Colonic mucosa (tissue), 4 donors: ENCODE results near the gene CRACR2B. TPM values are rescaled to one million over a fixed set of nuclear protein-coding genes. Genes with fewer than 3 reads are reported as not detected.

ENCODE experiments used
- DNase-seq: peaks from one replicate; pipeline ENCODE4 v3.0.0-alpha.2; 2020
- H3K27ac ChIP-seq: fragments of 200-600 bp; one replicate; pipeline ENCODE4 v1.8.0; 2021
- H3K27me3 ChIP-seq: fragments of 200-600 bp; one replicate; pipeline ENCODE4 v1.8.0; 2021
- H3K36me3 ChIP-seq: fragments of 200-600 bp; one replicate; pipeline ENCODE4 v1.8.0; 2021
- H3K4me1 ChIP-seq: fragments of 200-600 bp; one replicate; pipeline ENCODE4 v1.8.0; 2021; ENCODE audit warnings: mild to moderate bottlenecking
- H3K4me3 ChIP-seq: fragments of 200-600 bp; one replicate; pipeline ENCODE4 v1.8.0; 2021
- H3K9ac ChIP-seq, 2 donors: one replicate each; pipeline ENCODE4 v1.7.0; 2013; ENCODE audit warnings: control low read depth in 2 of 2, low read depth in 2 of 2, low read length in 2 of 2
- H3K9me3 ChIP-seq: fragments of 200-600 bp; one replicate; pipeline ENCODE4 v1.8.0; 2021
- intact Hi-C: fragments of 100-400 bp; cut with DNase I; formaldehyde crosslinking; loops from one replicate; pipeline ENCODE4 v1.14.1; 2022
- total RNA-seq, 2 donors: library from RNA; stranded (reverse); fragmentation: NEBNext Ultra II Directional in 1 of 2; extraction: Animal tissue kit (Norgen Biotek cat#: 25700) in 1 of 2; gene quantifications; one replicate each; pipeline ENCODE4 v1.2.1, GENCODE V29; 2021
- TF ChIP-seq, protein P1 (sequence below): fragments of 200-600 bp; IDR thresholded peaks from one replicate; pipeline ENCODE4 v1.8.0; 2022; ENCODE audit warnings: antibody characterized with exemption, mild to moderate bottlenecking
- donor health status: healthy.
- donor health status: DM: no; HTN: no; CAD: no.
- donor health status: DM: no; HTN: no; CAD: no.

The CRACR2B gene
- total RNA-seq, 2 donors from 2014 or later: 97.3 to 108 TPM

DNA sequence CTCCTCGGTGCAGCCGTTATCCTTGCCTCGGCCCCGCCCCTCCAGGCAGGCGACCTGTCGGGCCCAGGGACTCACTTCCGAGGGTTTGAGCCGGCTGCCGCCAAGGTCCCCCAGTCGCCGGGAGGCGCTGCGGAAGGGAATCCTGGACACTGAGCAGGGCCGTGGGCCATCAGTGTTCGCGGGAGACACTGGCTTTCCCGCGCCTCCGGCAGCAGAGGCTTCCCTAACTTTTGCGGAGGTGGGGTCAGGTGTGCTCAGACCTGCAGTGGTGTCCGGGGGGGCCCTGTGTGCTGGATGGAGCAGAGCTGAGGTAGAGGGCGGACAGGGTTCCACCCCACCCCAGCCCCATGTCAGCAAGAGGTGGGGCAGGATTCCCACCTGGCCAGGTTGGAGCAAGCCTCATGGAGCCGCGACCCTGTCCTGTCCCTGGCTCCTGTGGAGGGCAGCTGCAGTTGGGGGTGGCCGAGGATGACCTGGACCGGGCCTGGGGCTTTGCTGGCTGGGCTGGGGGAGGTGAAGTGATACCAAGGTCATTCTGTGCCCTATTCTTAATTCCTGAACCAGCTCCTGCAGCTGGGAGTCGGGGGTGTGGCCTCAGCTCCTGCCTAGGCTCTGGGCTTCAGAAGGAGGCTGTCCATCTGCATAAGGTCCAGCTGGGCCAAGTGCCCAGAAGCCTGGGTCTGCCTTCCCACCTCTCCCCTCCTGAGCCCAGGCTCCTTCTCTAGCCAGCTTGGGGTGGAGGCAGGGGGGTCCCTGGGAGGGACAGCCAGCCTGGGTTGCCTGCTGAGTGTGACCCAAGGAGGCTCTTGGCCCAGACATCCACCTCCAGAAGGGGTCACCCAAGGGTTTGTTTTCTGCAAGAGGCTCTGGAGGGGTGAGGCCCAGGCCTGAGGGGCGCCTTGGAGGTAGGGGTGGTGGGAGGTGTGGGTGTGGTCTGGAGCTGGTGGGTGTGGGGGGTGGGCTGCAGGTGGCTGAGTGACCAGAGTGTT, 23.4 kb downstream of the CRACR2B start:
- Histone ChIP-seq H3K9ac (no peak overlapping the region), H3K27me3 (peaks cover 26% of the 10 kb centered on the region), H3K27ac (no peak overlapping the region), H3K9me3 (no peaks in the 10 kb centered on the region), H3K4me1 (peaks cover 3% of the 10 kb centered on the region), H3K36me3 (no peaks in the 10 kb centered on the region), H3K4me3 (no peak overlapping the region)
- DNase-seq: no peak
- intact Hi-C loops: no loop called here
- TF ChIP-seq, protein P1, sequence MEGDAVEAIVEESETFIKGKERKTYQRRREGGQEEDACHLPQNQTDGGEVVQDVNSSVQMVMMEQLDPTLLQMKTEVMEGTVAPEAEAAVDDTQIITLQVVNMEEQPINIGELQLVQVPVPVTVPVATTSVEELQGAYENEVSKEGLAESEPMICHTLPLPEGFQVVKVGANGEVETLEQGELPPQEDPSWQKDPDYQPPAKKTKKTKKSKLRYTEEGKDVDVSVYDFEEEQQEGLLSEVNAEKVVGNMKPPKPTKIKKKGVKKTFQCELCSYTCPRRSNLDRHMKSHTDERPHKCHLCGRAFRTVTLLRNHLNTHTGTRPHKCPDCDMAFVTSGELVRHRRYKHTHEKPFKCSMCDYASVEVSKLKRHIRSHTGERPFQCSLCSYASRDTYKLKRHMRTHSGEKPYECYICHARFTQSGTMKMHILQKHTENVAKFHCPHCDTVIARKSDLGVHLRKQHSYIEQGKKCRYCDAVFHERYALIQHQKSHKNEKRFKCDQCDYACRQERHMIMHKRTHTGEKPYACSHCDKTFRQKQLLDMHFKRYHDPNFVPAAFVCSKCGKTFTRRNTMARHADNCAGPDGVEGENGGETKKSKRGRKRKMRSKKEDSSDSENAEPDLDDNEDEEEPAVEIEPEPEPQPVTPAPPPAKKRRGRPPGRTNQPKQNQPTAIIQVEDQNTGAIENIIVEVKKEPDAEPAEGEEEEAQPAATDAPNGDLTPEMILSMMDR: no peak

DNA sequence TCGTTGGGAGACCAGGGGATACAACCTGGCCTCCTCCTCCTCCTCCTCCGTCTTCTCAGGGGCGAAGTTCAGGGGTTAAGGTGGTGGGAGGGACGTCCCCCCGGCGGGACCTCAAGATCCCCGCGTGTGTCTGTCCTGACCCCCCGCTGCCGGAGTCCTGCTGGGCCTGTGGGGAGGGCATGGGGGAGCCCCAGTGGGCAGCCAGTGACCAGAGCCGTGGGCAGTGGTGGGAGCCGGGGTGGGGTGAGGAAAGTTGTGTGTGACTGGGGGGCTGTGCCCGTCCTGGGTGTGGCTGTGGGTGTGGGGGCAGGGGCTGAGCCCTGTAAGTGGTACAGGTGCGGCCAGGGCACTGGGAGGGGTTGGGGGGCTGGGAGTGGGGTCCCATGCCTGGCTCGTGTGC, 25.0 kb downstream of the CRACR2B start:
- no peak for DNase-seq
- Histone ChIP-seq H3K9ac (no peak overlapping the region), H3K27me3 (peaks cover 26% of the 10 kb centered on the region), H3K27ac (no peak overlapping the region), H3K4me1 (peaks cover 3% of the 10 kb centered on the region), H3K36me3 (no peaks in the 10 kb centered on the region), H3K9me3 (no peaks in the 10 kb centered on the region), H3K4me3 (no peak overlapping the region)
- intact Hi-C loops: no loop called here
- TF ChIP-seq, protein P1: no peak

DNA sequence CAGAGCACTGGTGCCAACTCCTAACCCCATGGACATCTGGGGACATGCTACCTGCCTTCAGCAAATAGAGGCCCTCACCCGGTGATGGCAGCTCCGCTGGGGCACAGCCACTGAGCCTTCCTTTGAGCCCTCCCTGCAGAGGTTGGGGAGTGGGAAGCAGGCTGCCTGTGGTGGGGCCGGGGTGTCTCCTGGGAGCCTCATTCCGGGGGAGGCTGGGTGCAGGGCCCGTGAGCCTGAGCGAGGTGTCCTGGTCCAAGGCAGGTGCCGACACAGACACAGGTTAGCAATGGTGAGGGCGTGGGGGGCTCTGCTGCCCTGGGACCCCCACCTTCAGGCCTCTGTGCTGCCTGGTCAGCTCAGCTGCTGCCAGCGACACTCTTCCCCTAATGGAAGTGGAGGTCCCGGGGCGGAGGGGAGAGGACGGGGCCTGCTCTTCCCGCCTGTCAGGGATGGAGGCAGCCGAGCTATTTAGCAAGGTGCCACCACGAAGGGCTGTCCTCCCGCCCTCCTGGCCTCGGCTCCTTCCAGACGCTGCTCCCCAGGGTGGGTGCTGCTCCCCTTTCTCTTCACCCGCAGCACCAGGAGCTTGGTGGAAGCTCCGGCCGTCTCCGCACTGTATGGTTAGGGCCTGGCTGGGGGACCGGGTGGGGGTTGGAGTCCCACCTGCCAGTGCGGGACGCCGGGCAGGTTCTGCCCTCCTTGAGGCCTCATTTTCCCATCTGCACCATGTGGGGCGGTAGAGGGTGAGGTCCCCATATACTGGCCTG, 26.1 kb downstream of the CRACR2B start:
- no peaks in the 10 kb centered on the region for H3K9me3 ChIP-seq
- TF ChIP-seq, protein P1: no peak
- H3K36me3 ChIP-seq: no peaks in the 10 kb centered on the region
- no peak overlapping the region for H3K4me3 ChIP-seq
- H3K27me3 ChIP-seq: peaks cover 21% of the 10 kb centered on the region
- intact Hi-C loops: no loop called here
- H3K9ac ChIP-seq: no peak overlapping the region
- DNase-seq: no peak
- H3K4me1 ChIP-seq: peaks cover 3% of the 10 kb centered on the region
- no peak overlapping the region for H3K27ac ChIP-seq

DNA sequence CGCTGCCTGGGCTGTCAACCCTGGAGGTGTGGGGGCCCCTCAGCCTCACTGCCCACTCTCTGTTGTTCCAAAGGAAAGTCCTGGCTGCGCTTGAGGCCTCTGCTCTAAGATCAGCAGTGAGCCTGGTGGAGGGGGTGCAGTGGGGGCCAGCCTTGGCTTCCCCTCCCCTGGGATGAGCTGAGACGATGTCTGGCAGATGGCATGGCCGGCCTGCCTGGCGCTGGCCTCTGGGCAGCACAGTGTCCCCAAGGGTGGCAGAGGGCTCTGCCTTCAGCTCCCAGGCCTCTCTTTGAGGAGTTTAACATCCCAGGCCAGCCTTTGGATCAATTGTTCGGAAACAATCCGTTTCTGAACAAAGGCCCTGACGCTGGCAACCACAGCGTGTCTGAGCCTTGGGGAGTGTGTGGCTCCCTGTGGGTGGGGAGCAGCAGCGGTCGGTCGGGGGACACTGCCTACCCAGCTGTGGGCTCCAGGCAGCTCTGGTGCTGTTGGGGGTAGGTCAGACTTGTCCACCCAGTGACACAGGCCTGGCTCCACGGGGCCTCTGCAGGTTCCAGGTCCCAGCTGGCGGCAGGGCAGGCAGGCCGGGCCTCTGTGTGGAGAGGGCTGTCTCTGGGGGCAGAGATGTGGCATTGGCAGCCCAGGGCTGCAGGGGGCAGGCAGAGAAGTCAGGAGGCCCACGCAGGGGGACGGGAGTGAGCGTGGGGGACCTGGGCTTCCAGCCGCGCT, 27.0 kb downstream of the CRACR2B start:
- TF ChIP-seq, protein P1: no peak
- H3K36me3 ChIP-seq: no peaks in the 10 kb centered on the region
- H3K27ac ChIP-seq: no peak overlapping the region
- no peaks in the 10 kb centered on the region for H3K9me3 ChIP-seq
- peaks cover 16% of the 10 kb centered on the region for H3K27me3 ChIP-seq
- H3K9ac ChIP-seq: no peak overlapping the region
- intact Hi-C loops: no loop called here
- H3K4me3 ChIP-seq: no peak overlapping the region
- peaks cover 3% of the 10 kb centered on the region for H3K4me1 ChIP-seq
- no peak for DNase-seq

DNA sequence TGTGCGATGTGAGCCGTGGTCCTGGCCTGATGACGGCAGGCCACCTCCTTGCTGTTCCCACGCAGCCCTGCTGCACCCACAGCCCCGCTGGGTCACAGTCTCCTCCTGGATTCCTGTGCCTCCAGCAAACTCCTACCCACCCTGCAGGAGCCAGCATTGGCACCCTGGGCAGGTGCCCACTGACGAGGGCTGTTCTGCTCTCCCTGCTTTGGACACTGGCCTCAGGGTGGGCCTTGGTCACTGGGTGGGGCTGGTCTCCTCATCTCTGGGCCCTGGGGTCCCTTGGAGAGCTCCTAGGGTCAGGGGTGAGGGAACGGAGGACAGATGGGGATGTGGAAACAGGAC, 27.6 kb downstream of the CRACR2B start:
- H3K9ac ChIP-seq: no peak overlapping the region
- DNase-seq: no peak
- H3K4me1 ChIP-seq: peaks cover 6% of the 10 kb centered on the region
- no peak overlapping the region for H3K4me3 ChIP-seq
- TF ChIP-seq, protein P1: no peak
- no peaks in the 10 kb centered on the region for H3K9me3 ChIP-seq
- no peaks in the 10 kb centered on the region for H3K36me3 ChIP-seq
- no peak overlapping the region for H3K27ac ChIP-seq
- intact Hi-C loops: no loop called here
- H3K27me3 ChIP-seq: peaks cover 11% of the 10 kb centered on the region
